Effector memory CD8-positive, alpha-beta T cell (primary cell): Measurements from ENCODE around the gene KIFAP3.

Source experiments
- ATAC-seq: fragments of 150-1000 bp; cut with Tn5 transposase; replicated peaks from 2 replicates; pipeline ENCODE4 v1.10.0; 2021; ENCODE audit warnings: mild to moderate bottlenecking, moderate library complexity
- DNase-seq, 3 experiments: peaks; one replicate each; pipeline ENCODE4 v3.0.0; 2021
- H3K27ac Mint-ChIP-seq, 2 donors: one replicate each; pipeline ENCODE4 v1.8.0; 2022; ENCODE audit warnings: mild to moderate bottlenecking in 2 of 2, mixed read lengths in 2 of 2, moderate library complexity in 2 of 2
- H3K27me3 Mint-ChIP-seq, 2 donors: one replicate each; pipeline ENCODE4 v1.8.0; 2022; ENCODE audit warnings: mixed read lengths in 2 of 2
- H3K36me3 Mint-ChIP-seq: one replicate; pipeline ENCODE4 v1.8.0; 2022; ENCODE audit warnings: mild to moderate bottlenecking, moderate library complexity, mixed read lengths; ENCODE audit not compliant: insufficient read depth
- H3K4me1 Mint-ChIP-seq, 2 donors: one replicate each; pipeline ENCODE4 v1.8.0; 2022; ENCODE audit warnings: low read depth in 2 of 2, mixed read lengths in 2 of 2
- H3K4me3 Mint-ChIP-seq, 2 donors: one replicate each; pipeline ENCODE4 v1.8.0; 2022; ENCODE audit warnings: mild to moderate bottlenecking in 2 of 2, mixed read lengths in 2 of 2, moderate library complexity in 2 of 2
- H3K9me3 Mint-ChIP-seq, 2 donors: one replicate each; pipeline ENCODE4 v1.8.0; 2022; ENCODE audit warnings: mixed read lengths in 2 of 2

KIFAP3 gene

GRCh38 chr1:169892927-169893644, 181.4 kb downstream of the KIFAP3 start:
- peak in 1 of 3 experiments; percentile 4 for DNase-seq
- H3K27me3 Mint-ChIP-seq, result peaks cover 0 to 4% of the 10 kb centered on the region in 2 donors
- H3K4me3 Mint-ChIP-seq, result peak overlapping the region; percentile 87 to 89
- H3K27ac Mint-ChIP-seq, result peak overlapping the region; percentile 100
- no peaks in the 10 kb centered on the region for H3K9me3 Mint-ChIP-seq
- peaks cover 32 to 36% of the 10 kb centered on the region in 2 donors for H3K4me1 Mint-ChIP-seq
- peaks cover 18% of the 10 kb centered on the region for H3K36me3 Mint-ChIP-seq
- ATAC-seq, result no peak

GRCh38 chr1:169892176-169892926, 182.1 kb downstream of the KIFAP3 start:
- H3K4me1 Mint-ChIP-seq, result peaks cover 32 to 36% of the 10 kb centered on the region in 2 donors

GRCh38 chr1:169891539-169891885, 183.0 kb downstream of the KIFAP3 start:
- H3K4me1 Mint-ChIP-seq, result peaks cover 32 to 38% of the 10 kb centered on the region in 2 donors
- ATAC-seq (no peak), DNase-seq (no peak)
- H3K4me3 Mint-ChIP-seq, result peak overlapping the region; percentile 87 to 89
- H3K9me3 Mint-ChIP-seq, result no peaks in the 10 kb centered on the region
- peaks cover 31% of the 10 kb centered on the region for H3K36me3 Mint-ChIP-seq
- peaks cover 0 to 2% of the 10 kb centered on the region in 2 donors for H3K27me3 Mint-ChIP-seq
- peak overlapping the region; percentile 100 for H3K27ac Mint-ChIP-seq

More at GRCh38 chr1:169892176-169892926, 182.1 kb downstream of the KIFAP3 start:
- DNase-seq (no peak), ATAC-seq (no peak)
- Mint-ChIP-seq H3K27me3 (peaks cover 0 to 4% of the 10 kb centered on the region in 2 donors), H3K36me3 (peaks cover 25% of the 10 kb centered on the region), H3K27ac (peak overlapping the region; percentile 100), H3K4me3 (peak overlapping the region; percentile 87 to 89), H3K9me3 (no peaks in the 10 kb centered on the region)

GRCh38 chr1:169890761-169891538, 183.5 kb downstream of the KIFAP3 start:
- H3K27ac Mint-ChIP-seq, result peak overlapping the region; percentile 100
- H3K36me3 Mint-ChIP-seq, result peaks cover 37% of the 10 kb centered on the region
- peak overlapping the region; percentile 87 to 89 for H3K4me3 Mint-ChIP-seq
- H3K27me3 Mint-ChIP-seq, result no peaks in the 10 kb centered on the region
- H3K4me1 Mint-ChIP-seq, result peaks cover 35 to 42% of the 10 kb centered on the region in 2 donors
- ATAC-seq, result peak; percentile 14
- DNase-seq, result peak in 2 of 3 experiments; percentile 5 to 24
- H3K9me3 Mint-ChIP-seq, result no peaks in the 10 kb centered on the region

GRCh38 chr1:169889871-169890270, 184.6 kb downstream of the KIFAP3 start:
- H3K36me3 Mint-ChIP-seq, result peaks cover 43% of the 10 kb centered on the region
- no peaks in the 10 kb centered on the region for H3K9me3 Mint-ChIP-seq
- no peak overlapping the region for H3K4me3 Mint-ChIP-seq
- no peak for ATAC-seq
- H3K27ac Mint-ChIP-seq, result no peak overlapping the region
- no peak for DNase-seq
- peaks cover 39 to 49% of the 10 kb centered on the region in 2 donors for H3K4me1 Mint-ChIP-seq
- no peaks in the 10 kb centered on the region for H3K27me3 Mint-ChIP-seq

GRCh38 chr1:169886931-169887330, 187.6 kb downstream of the KIFAP3 start:
- peaks cover 31 to 41% of the 10 kb centered on the region in 2 donors for H3K4me1 Mint-ChIP-seq
- H3K27ac Mint-ChIP-seq, result no peak overlapping the region
- no peaks in the 10 kb centered on the region for H3K27me3 Mint-ChIP-seq
- no peak for ATAC-seq
- H3K36me3 Mint-ChIP-seq, result peaks cover 50% of the 10 kb centered on the region
- no peaks in the 10 kb centered on the region for H3K9me3 Mint-ChIP-seq
- DNase-seq, result no peak
- H3K4me3 Mint-ChIP-seq, result no peak overlapping the region

GRCh38 chr1:169886422-169886821, 188.1 kb downstream of the KIFAP3 start:
- no peak overlapping the region for H3K27ac Mint-ChIP-seq
- H3K36me3 Mint-ChIP-seq, result peaks cover 50% of the 10 kb centered on the region

GRCh38 chr1:169885207-169885606, 189.3 kb downstream of the KIFAP3 start:
- H3K4me3 Mint-ChIP-seq, result no peak overlapping the region
- H3K27me3 Mint-ChIP-seq, result no peaks in the 10 kb centered on the region
- peak overlapping the region; percentile 5 to 49 for H3K27ac Mint-ChIP-seq
- peaks cover 20 to 30% of the 10 kb centered on the region in 2 donors for H3K4me1 Mint-ChIP-seq
- no peaks in the 10 kb centered on the region for H3K9me3 Mint-ChIP-seq
- ATAC-seq (no peak), DNase-seq (no peak)
- peaks cover 50% of the 10 kb centered on the region for H3K36me3 Mint-ChIP-seq

More at GRCh38 chr1:169886422-169886821, 188.1 kb downstream of the KIFAP3 start:
- DNase-seq (no peak), ATAC-seq (no peak)
- no peaks in the 10 kb centered on the region for H3K9me3 Mint-ChIP-seq
- no peaks in the 10 kb centered on the region for H3K27me3 Mint-ChIP-seq
- H3K4me1 Mint-ChIP-seq, result peaks cover 29 to 40% of the 10 kb centered on the region in 2 donors
- no peak overlapping the region for H3K4me3 Mint-ChIP-seq

GRCh38 chr1:169884634-169885033, 189.9 kb downstream of the KIFAP3 start:
- no peaks in the 10 kb centered on the region for H3K9me3 Mint-ChIP-seq
- peaks cover 20 to 29% of the 10 kb centered on the region in 2 donors for H3K4me1 Mint-ChIP-seq
- no peak for DNase-seq
- no peak overlapping the region for H3K27ac Mint-ChIP-seq
- no peak for ATAC-seq
- no peaks in the 10 kb centered on the region for H3K27me3 Mint-ChIP-seq
- peaks cover 53% of the 10 kb centered on the region for H3K36me3 Mint-ChIP-seq
- no peak overlapping the region for H3K4me3 Mint-ChIP-seq

- Mint-ChIP-seq H3K27ac (no peak overlapping the region), H3K36me3 (peaks cover 43% of the 10 kb centered on the region), H3K4me1 (peaks cover 19 to 26% of the 10 kb centered on the region in 2 donors), H3K4me3 (no peak overlapping the region), H3K27me3 (no peaks in the 10 kb centered on the region), H3K9me3 (no peaks in the 10 kb centered on the region)
- DNase-seq (no peak), ATAC-seq (no peak)
These were observed 192.4 kb downstream of the KIFAP3 start for GRCh38 chr1:169882039-169882511.

- Mint-ChIP-seq H3K27me3 (no peaks in the 10 kb centered on the region), H3K4me3 (no peak overlapping the region), H3K27ac (peak overlapping the region; percentile 26 to 51), H3K36me3 (peaks cover 50% of the 10 kb centered on the region), H3K4me1 (peaks cover 13 to 19% of the 10 kb centered on the region in 2 donors), H3K9me3 (no peaks in the 10 kb centered on the region)
- no peak for ATAC-seq
- DNase-seq, result no peak
These were observed 195.3 kb downstream of the KIFAP3 start for GRCh38 chr1:169879034-169879840.

GRCh38 chr1:169878498-169878897, 196.0 kb downstream of the KIFAP3 start:
- Mint-ChIP-seq H3K4me3 (no peak overlapping the region), H3K9me3 (no peaks in the 10 kb centered on the region), H3K36me3 (peaks cover 56% of the 10 kb centered on the region), H3K27me3 (no peaks in the 10 kb centered on the region), H3K27ac (no peak overlapping the region), H3K4me1 (peaks cover 13 to 19% of the 10 kb centered on the region in 2 donors)
- DNase-seq (no peak), ATAC-seq (no peak)
